Mucosa of descending colon (tissue), 3 donors: ENCODE data around the gene WDR73. TPM values are rescaled to one million over a fixed set of nuclear protein-coding genes. Genes with fewer than 3 reads are reported as not detected.

Experiments
- ATAC-seq: fragments of 200-7000 bp; cut with Tn5 transposase; one replicate; pipeline ENCODE4 v1.9.1; 2020; ENCODE audit warnings: mild to moderate bottlenecking, moderate library complexity
- DNase-seq, 3 donors: peaks; one replicate each; pipeline ENCODE4 v3.0.0-alpha.2; 2020
- H3K36me3 ChIP-seq: fragments of 200-600 bp; one replicate; pipeline ENCODE4 v1.8.0; 2021; ENCODE audit warnings: low read depth, mild to moderate bottlenecking
- H3K4me1 ChIP-seq: fragments of 200-600 bp; one replicate; pipeline ENCODE4 v1.8.0; 2021; ENCODE audit warnings: low read depth, mild to moderate bottlenecking
- H3K4me3 ChIP-seq: fragments of 200-600 bp; one replicate; pipeline ENCODE4 v1.8.0; 2021; ENCODE audit warnings: mild to moderate bottlenecking
- H3K9me3 ChIP-seq: fragments of 200-600 bp; one replicate; pipeline ENCODE4 v1.8.0; 2021; ENCODE audit warnings: mild to moderate bottlenecking
- CTCF ChIP-seq: fragments of 200-600 bp; IDR thresholded peaks from one replicate; pipeline ENCODE4 v1.8.0; 2022; ENCODE audit warnings: antibody characterized with exemption, mild to moderate bottlenecking
- intact Hi-C, 2 donors: fragments of 100-400 bp; cut with DNase I in 1 of 2; cut with micrococcal nuclease in 1 of 2; formaldehyde crosslinking; loops; one replicate each; pipeline versions ENCODE4 v1.11.0 to v1.11.1; 2022; cut with DNase I, micrococcal nuclease
- long read RNA-seq, 2 donors: library from polyadenylated mRNA; unstranded; transcript quantifications; one replicate each; pipeline ENCODE4 v2.0.0, GENCODE V29; 2019 to 2021
- total RNA-seq, 3 donors: library from RNA; stranded (reverse); fragmentation: NEBNext Ultra II Directional in 2 of 3; extraction: Animal tissue kit (Norgen Biotek cat#: 25700) in 2 of 3; gene quantifications; one replicate each; pipeline versions ENCODE4 v1.2.1 to v1.2.4, GENCODE V29; 2021 to 2023
- donor health status: DM: no; HTN: no; CAD: no; lungs with moderate emphysema.
- donor health status: DM: no; HTN: no; CAD: no.
- donor health status: DM: no; HTN: yes; CAD: no.

WDR73 gene
- total RNA-seq: 10 to 100 TPM; 18.2 to 27.1 (median 24.9) TPM
- long read RNA-seq, donor 1, full-length matches to known transcripts: 11 of 31 reads
- long read RNA-seq, donor 1, partial matches to known transcripts: 3 of 31 reads
- long read RNA-seq, donor 1, other reads (novel, unspliced or antisense): 17 of 31 reads
- long read RNA-seq, donor 2, full-length matches to known transcripts: 20 of 30 reads
- long read RNA-seq, donor 2, partial matches to known transcripts: 5 of 30 reads
- long read RNA-seq, donor 2, other reads (novel, unspliced or antisense): 5 of 30 reads

GRCh38 chr15:84653910-84654688 lies at the start of gene WDR73:
Gene WDR73, minus strand, starts transcription at chr15:84654283. Its CDS starts 9 bp downstream, at chr15:84654274.
- Histone ChIP-seq H3K36me3 (no peaks in the 10 kb centered on the region), H3K4me3 (peak within 1 kb of the TSS; percentile 45), H3K9me3 (no peaks in the 10 kb centered on the region), H3K4me1 (peaks cover 15% of the 10 kb centered on the region)
- intact Hi-C loops: no loop called here
- ATAC-seq (peak; percentile 91), DNase-seq (peak; percentile 97 to 99 (median 98))
- no peak for TF ChIP-seq CTCF

GRCh38 chr15:84703808-84704207 lies 49.7 kb upstream of the WDR73 start:
- ATAC-seq (no peak), DNase-seq (no peak)
- no peaks in the 10 kb centered on the region for H3K9me3 ChIP-seq
- H3K36me3 ChIP-seq: no peaks in the 10 kb centered on the region
- intact Hi-C loops: no loop called here
- no peaks in the 10 kb centered on the region for H3K4me1 ChIP-seq
- no peak for TF ChIP-seq CTCF
- H3K4me3 ChIP-seq: no peak overlapping the region

GRCh38 chr15:84702961-84703482 lies 48.9 kb upstream of the WDR73 start:
- ATAC-seq (peak; percentile 34), DNase-seq (peak in 1 of 3 donors; percentile 50)
- Histone ChIP-seq H3K4me3 (no peak overlapping the region), H3K4me1 (no peaks in the 10 kb centered on the region), H3K36me3 (no peaks in the 10 kb centered on the region), H3K9me3 (no peaks in the 10 kb centered on the region)
- intact Hi-C loops: no loop called here
- TF ChIP-seq CTCF: no peak

DNA sequence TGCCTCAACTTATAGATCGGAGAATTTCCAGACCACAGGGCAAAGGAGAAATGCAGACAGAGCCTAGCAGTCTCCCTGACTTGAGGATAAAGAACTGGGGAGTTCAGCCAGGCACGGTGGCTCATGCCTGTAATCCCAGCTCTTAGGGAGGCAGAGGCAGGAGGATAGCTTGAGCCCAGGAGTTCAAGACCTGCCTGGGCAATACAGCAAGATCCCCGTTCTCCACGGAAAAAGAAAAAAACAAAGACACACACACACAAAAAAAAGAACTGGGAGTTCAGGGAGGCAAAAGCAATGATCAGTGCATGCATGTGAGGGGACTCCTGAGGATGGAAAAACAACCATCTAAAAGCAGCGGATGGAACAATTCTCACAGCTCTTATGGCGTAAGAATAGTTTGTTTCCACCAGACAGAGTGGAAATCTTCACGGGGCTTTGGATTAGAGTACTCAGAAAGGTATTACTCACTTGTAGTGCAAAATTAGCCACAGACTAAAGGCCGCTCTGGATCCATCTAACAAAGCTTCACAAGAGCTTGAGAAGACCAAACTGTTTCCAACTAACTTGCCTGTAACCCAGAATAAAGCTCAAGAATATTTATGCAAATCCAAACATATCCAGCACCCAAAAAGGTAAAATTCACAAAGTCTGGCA lies 45.6 kb upstream of the WDR73 start:
- Histone ChIP-seq H3K36me3 (no peaks in the 10 kb centered on the region), H3K9me3 (no peaks in the 10 kb centered on the region), H3K4me1 (no peaks in the 10 kb centered on the region), H3K4me3 (no peak overlapping the region)
- intact Hi-C loops: no loop called here
- DNase-seq (no peak), ATAC-seq (no peak)
- no peak for TF ChIP-seq CTCF

DNA sequence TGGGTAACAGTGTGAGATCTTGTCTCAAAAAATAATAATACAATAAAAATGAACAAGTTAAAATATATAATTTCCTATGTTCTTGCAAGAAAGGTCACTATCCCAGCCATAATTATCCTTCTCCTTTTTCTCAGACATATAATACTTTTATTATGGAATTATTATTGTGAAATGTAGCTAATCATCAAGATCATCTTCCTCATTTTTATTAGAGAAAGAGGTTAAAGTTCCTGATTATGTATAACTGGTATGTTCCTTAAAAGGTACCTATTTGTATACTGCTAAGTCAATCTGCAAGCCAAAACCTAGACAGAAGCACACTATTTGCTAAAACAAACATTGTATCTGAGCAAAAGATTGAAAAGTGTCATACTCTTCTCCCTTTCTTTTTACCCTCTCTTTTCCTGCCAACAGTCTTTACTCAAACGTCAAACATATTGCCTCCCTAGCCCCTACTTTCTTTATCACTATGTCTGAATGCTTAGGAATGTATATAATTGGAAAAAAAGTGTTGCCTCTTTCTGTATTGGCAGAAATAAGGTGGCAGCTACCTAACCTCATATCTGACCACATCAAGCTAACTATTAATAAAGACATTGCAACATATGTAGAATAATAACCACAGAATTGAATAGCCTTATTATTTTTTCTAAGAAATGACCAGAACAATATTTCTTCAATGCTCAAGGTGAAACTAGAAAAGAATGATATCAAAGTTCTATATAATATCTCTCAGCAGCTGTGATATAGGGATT lies 43.3 kb upstream of the WDR73 start:
- DNase-seq (no peak), ATAC-seq (no peak)
- Histone ChIP-seq H3K4me3 (no peak overlapping the region), H3K9me3 (no peaks in the 10 kb centered on the region), H3K4me1 (no peaks in the 10 kb centered on the region), H3K36me3 (no peaks in the 10 kb centered on the region)
- intact Hi-C loops: no loop called here
- no peak for TF ChIP-seq CTCF
